Psoas muscle (tissue), 8 donors: Measurements from ENCODE around the gene PGA5. TPM values are rescaled to one million over a fixed set of nuclear protein-coding genes. Genes with fewer than 3 reads are reported as not detected.
"Not testable (repeated sequence)": the region's sequence is repeated elsewhere in the genome, so short reads cannot be mapped to it uniquely, and the experiment has no call there.

Experiments
- ATAC-seq, 4 donors: fragments of 200-7000 bp; cut with Tn5 transposase; one replicate each; pipeline ENCODE4 v1.9.1; 2020; ENCODE audit warnings: moderate library complexity in 3 of 4, mild to moderate bottlenecking in 2 of 4
- DNase-seq, 2 donors: peaks; one replicate each; pipeline ENCODE4 v3.0.0-alpha.2; 2020
- H3K27ac ChIP-seq: fragments of 200-600 bp; one replicate; pipeline ENCODE4 v1.8.0; 2022
- H3K27me3 ChIP-seq, 3 donors: fragments of 200-600 bp in 1 of 3; one replicate each; pipeline versions ENCODE4 v1.6.1 to v1.8.0; 2013 to 2022; ENCODE audit warnings: low read length in 2 of 3, mild to moderate bottlenecking in 2 of 3, moderate library complexity in 1 of 3; ENCODE audit not compliant: insufficient read depth in 3 of 3
- H3K36me3 ChIP-seq, 2 donors: fragments of 200-600 bp in 1 of 2; one replicate each; pipeline versions ENCODE4 v1.6.1 to v1.8.0; 2013 to 2022; ENCODE audit warnings: low read depth in 1 of 2, mild to moderate bottlenecking in 1 of 2, moderate library complexity in 1 of 2; ENCODE audit not compliant: insufficient read depth in 1 of 2
- H3K4me1 ChIP-seq: fragments of 200-600 bp; one replicate; pipeline ENCODE4 v1.8.0; 2022
- H3K4me3 ChIP-seq: fragments of 200-600 bp; one replicate; pipeline ENCODE4 v1.8.0; 2022; ENCODE audit warnings: mild to moderate bottlenecking
- H3K9me3 ChIP-seq: fragments of 200-600 bp; one replicate; pipeline ENCODE4 v1.8.0; 2022
- WGBS, 3 donors: extraction: QIAGEN DNeasy Blood & Tissue Kit; methylation state at CpG; one replicate each; pipeline versions ENCODE4 v1.1.6 to v1.1.7; 2013; 5-methylcytosine and 5-hydroxymethylcytosine counted together
- intact Hi-C, 2 donors: fragments of 100-400 bp; cut with DNase I; formaldehyde crosslinking; loops; one replicate each; pipeline versions ENCODE4 v1.11.0 to v1.14.2; 2022
- polyA plus RNA-seq, 3 donors: library from polyadenylated mRNA; stranded (reverse); fragments of 200-250 nt; gene quantifications; one replicate each; pipeline ENCODE4 v1.2.3, GENCODE V29; 2013
- total RNA-seq, 4 donors: library from RNA; stranded (reverse); fragmentation: NEBNext Ultra II Directional in 2 of 4; extraction: Animal tissue kit (Norgen Biotek cat#: 25700) in 2 of 4; gene quantifications; one replicate each; pipeline versions ENCODE4 v1.2.1 to v1.2.4, GENCODE V29; 2021 to 2023
- donor health status: healthy with polysubstance abuse.
- donor health status: DM: no; HTN: no; CAD: no; lungs with moderate emphysema.
- donor health status: Bipolar disorder and iron deficiency.
- donor health status: healthy.
- donor health status: DM: yes; HTN: yes; CAD: no.
- donor health status: DM: no; HTN: no; CAD: no.
- donor health status: DM: no; HTN: no; CAD: no.
- donor health status: DM: yes; HTN: yes; CAD: no.

Gene PGA5
- total and polyA plus RNA-seq, 7 donors = 0.17 to 0.44 (median 0.30) TPM; not detected in 3

DNA sequence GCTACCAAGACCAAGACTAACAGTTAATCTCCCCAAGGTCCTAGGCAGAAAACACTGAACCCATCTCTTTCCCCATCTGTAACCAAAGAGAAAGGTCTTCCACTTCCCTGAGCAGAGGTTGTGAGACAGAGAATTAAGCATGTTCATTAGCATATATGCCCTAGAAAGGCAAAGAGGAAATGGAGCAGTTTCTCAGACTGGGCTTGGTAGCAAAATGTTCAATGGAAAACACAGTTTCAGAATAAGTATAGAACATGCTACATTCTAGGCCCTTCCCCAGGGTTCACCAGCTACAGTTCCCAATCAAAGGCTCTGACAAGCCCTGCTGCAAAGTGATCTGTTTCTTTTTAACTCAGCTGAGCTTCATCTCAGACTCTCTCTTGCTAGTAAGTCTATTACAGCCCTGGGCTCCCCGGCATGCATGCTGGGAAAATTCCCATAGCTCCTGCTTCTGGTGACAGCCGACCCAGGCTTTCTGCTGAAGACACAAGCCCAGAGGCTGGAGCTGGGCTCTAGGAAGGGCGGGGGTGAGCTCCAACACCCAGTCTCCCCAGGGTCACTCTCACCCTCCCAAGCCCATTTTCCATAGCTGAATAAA lies 8.3 kb upstream of the PGA5 start:
- H3K27me3 ChIP-seq, H3K4me1 ChIP-seq, H3K36me3 ChIP-seq, ATAC-seq, H3K27ac ChIP-seq, intact Hi-C loops, H3K9me3 ChIP-seq, H3K4me3 ChIP-seq, DNase-seq: not testable (repeated sequence)
- no CpG with 5 or more reads among the region's 3 CpGs for WGBS, 3 donors

DNA sequence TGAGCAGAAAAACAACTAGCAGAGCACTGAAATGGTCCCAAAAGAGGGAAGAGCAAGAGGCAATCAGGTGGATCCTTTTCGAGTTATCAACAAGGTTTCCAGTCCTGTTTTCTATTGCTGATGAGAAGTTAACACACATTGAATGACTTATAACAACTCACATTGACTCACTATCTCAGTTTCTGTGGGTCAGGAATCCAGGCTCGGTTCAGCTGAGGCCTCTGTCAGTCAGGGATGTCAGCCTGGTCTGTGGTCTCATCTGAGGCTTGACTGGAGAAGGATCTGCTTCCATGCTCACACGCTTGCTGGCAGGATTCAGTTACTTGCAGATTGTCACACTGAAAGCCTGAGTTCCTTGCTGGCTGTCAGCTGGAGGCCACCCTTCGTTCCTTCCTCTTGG lies 3.8 kb upstream of the PGA5 start:
- H3K27me3 ChIP-seq, H3K36me3 ChIP-seq, ATAC-seq, H3K27ac ChIP-seq, H3K9me3 ChIP-seq, H3K4me3 ChIP-seq, H3K4me1 ChIP-seq, DNase-seq, intact Hi-C loops: not testable (repeated sequence)
- no CpG with 5 or more reads among the region's 4 CpGs for WGBS, 3 donors

DNA sequence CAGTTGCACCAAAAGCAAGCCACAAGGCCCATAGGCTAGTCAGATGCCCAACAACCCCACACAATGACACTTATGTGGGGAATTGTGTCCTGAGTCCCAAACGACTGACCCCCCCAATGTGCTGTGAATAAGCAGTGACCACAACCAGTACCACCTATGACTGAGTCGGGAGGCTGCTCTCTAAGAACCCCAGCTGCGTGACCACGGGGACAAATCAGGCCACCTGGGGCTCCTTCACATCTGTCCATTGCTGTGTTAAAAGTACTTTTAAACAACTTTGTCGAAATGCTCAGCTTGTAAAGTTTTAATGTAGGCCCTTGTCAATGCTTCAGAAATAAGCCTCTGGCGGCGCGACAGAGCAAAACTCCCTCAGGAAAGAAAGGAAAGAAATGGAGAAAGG lies 687 bp upstream of the PGA5 start:
- 65 to 67% (median 65%) methylated on average over 7 of the region's 8 CpGs for WGBS, 3 donors

DNA sequence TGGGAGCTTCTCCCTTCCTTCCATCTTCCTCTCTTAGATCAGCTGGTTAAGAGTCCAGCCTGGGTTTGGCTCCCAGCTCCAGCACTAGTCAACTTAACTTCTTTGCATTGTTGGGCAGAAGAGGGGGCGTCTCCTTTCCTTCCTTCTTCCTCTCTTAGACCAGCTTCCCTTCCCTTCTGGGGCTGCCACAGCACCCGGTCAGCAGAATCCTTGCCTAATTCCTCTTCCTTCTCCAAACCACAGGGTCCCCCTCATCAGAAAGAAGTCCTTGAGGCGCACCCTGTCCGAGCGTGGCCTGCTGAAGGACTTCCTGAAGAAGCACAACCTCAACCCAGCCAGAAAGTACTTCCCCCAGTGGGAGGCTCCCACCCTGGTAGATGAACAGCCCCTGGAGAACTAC lies 551 bp downstream of the PGA5 start:
- intact Hi-C loops, H3K4me3 ChIP-seq, H3K4me1 ChIP-seq, H3K27ac ChIP-seq, H3K9me3 ChIP-seq, DNase-seq, H3K27me3 ChIP-seq, H3K36me3 ChIP-seq: not testable (repeated sequence)
- ATAC-seq = peak in 1 of 4 donors; percentile 23
- WGBS, 3 donors = no CpG with 5 or more reads among the region's 5 CpGs

More for the DNA sequence above, 687 bp upstream of the PGA5 start:
- H3K9me3 ChIP-seq, intact Hi-C loops, H3K27me3 ChIP-seq, ATAC-seq, H3K4me1 ChIP-seq, H3K36me3 ChIP-seq, H3K27ac ChIP-seq, H3K4me3 ChIP-seq, DNase-seq: not testable (repeated sequence)

DNA sequence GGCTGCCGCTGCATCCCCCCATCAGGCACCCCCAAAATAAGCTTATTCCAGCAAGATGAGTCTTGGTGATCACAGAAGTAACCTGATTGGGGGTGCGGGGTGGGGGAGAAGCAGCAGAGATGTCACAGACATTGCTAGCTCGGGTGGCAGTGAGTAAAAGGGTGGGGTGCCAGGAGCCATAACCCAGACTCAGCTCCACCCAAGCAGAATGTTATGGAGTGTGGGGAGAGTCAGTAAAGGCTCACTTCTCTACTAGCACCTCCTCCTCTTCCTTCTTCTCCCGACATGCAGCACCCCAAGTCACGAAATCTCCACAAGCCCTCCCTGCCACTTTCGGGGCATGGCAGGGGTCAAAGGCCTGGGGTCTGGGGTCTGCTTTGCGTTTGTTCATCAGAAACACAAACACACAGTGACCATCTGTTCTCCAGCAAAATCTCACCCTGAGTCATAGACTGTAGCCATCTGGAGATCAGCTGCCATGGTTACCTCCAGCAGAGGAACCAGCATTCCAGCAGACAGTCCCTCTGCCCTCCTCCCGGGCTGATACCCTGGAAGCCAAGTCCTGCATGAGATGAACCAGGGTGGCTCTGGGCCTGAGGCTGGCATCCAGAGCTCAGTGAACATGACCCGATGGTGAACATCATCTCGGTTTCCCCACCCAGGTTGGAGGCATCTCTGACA lies 4.4 kb downstream of the PGA5 start:
- H3K9me3 ChIP-seq, H3K4me3 ChIP-seq, H3K4me1 ChIP-seq, H3K36me3 ChIP-seq, DNase-seq, H3K27ac ChIP-seq, intact Hi-C loops, ATAC-seq: not testable (repeated sequence)
- H3K27me3 ChIP-seq = peaks cover 0 to 23% (median 0%) of the 10 kb centered on the region in 3 donors
- WGBS, 3 donors = no CpG with 5 or more reads among the region's 10 CpGs

DNA sequence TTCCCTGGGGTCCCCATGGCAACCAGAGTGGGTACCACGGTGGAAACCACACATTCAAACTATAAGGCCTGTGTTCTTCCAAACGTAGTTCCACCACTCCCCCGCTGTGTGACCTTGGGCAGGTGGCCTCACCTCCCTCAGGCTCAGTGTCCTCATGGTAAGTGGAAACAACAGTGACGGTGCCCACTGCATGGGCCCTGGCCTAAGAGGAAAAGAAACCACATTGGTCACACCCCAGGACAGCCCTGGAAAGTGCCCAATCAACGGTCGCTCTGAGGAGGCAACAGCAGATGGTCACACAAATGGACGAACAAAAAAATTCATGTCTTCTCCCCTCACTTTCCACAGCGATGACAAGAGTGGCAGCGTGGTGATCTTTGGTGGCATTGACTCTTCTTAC lies 7.1 kb downstream of the PGA5 start:
- DNase-seq, H3K36me3 ChIP-seq, H3K4me1 ChIP-seq, H3K27ac ChIP-seq, intact Hi-C loops, ATAC-seq, H3K9me3 ChIP-seq, H3K4me3 ChIP-seq: not testable (repeated sequence)
- peaks cover 0 to 23% (median 0%) of the 10 kb centered on the region in 3 donors for H3K27me3 ChIP-seq
- WGBS, 3 donors = 54 to 66% (median 63%) methylated on average over 9 of the region's 9 CpGs

DNA sequence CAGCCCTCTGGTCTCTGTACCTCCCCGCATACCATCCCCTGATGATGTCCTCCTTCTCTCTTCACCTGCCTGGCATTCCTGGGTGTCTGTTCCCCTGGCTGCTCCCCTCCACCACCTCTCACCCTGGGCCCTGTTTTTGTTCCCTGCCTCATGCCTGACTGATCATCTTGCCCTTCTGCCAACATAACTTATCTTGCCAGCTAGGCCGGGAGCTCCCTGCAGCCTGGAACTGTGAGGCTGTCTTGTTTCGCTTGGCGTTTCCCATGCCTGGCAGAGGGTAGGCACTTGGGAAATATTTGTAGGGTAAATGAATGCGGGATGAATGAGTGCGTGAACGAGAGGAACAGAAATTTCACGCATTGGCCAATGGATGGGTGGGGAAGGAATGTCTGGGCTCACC lies 8.2 kb downstream of the PGA5 start:
- DNase-seq, H3K4me3 ChIP-seq, ATAC-seq, H3K4me1 ChIP-seq, intact Hi-C loops, H3K9me3 ChIP-seq, H3K36me3 ChIP-seq, H3K27ac ChIP-seq: not testable (repeated sequence)
- peaks cover 0 to 23% (median 0%) of the 10 kb centered on the region in 3 donors for H3K27me3 ChIP-seq
- 46% methylated on average over 7 to 8 of the region's 8 CpGs for WGBS, 3 donors

DNA sequence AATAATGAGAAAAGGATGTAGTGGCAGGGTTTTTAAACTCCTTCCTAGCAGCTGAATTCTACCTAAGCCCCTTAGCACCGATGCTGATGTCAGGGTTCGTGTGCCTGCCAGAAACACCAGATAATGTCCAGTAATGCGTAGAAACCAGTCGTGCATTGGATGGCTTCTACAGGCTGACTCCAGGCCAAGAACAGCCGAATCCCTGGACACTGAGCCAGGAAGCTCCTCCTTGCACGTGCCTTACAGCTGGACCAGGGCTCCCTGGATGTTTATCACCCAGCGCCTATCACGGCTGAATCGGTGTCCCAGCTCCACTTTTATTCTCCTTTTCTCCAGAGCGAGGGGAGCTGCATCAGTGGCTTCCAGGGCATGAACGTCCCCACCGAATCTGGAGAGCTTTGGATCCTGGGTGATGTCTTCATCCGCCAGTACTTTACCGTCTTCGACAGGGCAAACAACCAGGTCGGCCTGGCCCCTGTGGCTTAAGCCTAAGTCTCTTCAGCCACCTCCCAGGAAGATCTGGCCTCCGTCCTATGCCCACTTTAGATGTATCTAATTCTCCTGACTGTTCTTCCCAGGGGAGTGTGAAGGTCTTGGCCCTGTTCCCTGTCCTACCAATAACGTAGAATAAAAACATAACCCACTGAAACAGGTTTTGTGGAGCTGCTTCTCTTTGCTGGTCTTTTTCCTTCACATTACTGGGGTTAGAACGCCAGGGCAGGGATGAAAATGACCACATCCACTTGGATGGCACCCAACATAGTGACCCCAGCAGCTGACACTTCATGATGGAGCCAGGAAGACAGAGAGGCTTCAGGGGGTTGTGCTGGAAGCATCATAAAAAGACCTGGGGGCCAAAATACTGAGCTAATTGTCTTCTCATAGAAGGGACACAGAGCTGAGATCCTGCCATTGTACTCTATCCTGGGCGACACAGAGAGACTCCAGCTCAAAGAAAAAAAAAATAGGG lies 10.1 kb downstream of the PGA5 start:
- H3K4me1 ChIP-seq, H3K4me3 ChIP-seq, H3K9me3 ChIP-seq, H3K36me3 ChIP-seq, H3K27ac ChIP-seq: not testable (repeated sequence)
- intact Hi-C loops = loop anchor here in 1 of 2 donors (10.0 kb wide), 1 partner anchor 56 kb away; no protein-coding TSS in a partner anchor
- H3K27me3 ChIP-seq = peaks cover 0 to 23% (median 0%) of the 10 kb centered on the region in 3 donors
- WGBS, 3 donors = 25 to 30% (median 28%) methylated on average over 20 of the region's 20 CpGs
- ATAC-seq = peak in 1 of 4 donors; percentile 66
- peak in 1 of 2 donors; percentile 79 for DNase-seq

DNA sequence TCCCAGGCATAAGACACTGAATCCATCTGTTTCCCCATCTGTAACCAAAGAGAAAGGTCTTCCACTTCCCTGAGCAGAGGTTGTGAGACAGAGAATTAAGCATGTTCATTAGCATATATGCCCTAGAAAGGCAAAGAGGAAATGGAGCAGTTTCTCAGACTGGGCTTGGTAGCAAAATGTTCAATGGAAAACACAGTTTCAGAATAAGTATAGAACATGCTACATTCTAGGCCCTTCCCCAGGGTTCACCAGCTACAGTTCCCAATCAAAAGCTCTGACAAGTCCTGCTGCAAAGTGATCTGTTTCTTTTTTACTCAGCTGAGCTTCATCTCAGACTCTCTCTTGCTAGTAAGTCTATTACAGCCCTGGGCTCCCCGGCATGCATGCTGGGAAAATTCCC lies 11.4 kb downstream of the PGA5 start:
- not testable (repeated sequence) for H3K4me1 ChIP-seq, H3K4me3 ChIP-seq, DNase-seq, H3K9me3 ChIP-seq, ATAC-seq, H3K36me3 ChIP-seq, H3K27ac ChIP-seq
- intact Hi-C loops = loop anchor here in 1 of 2 donors (10.0 kb wide), 1 partner anchor 58 kb away; no protein-coding TSS in a partner anchor
- 51 to 62% (median 56%) methylated on average over 1 of the region's 1 CpG for WGBS, 3 donors
- peaks cover 0 to 12% (median 0%) of the 10 kb centered on the region in 3 donors for H3K27me3 ChIP-seq
